K562 (cell line): ENCODE results near the gene ADORA3. TPM values are rescaled to one million over a fixed set of nuclear protein-coding genes. Genes with fewer than 3 reads are reported as not detected.
A peak's percentile ranks its signal among the peaks of the same experiment; 100 is the strongest.

ENCODE experiments used
- ATAC-seq: fragments of 200-7000 bp; cut with Tn5 transposase; 3 replicates; pipeline ENCODE4 v1.9.1; 2020; ENCODE audit warnings: moderate library complexity
- BruUV-seq: library from RNA; stranded (reverse); fragments of 400-500 nt; replicated peaks from 2 replicates; lab custom pipeline; 2021; lab: Mats Ljungman, UMichigan
- CTCF ChIA-PET: fragments of 300-600 bp; formaldehyde crosslinking; extraction: SDS; loops from one replicate; lab custom pipeline; 2021; ENCODE audit warnings: low intra/inter-chr PET ratio; lab: Yijun Ruan, JAX
- POLR2A ChIA-PET: fragments of 300-600, 350-650 bp; sonication (Branson Sonifier 250); formaldehyde crosslinking; extraction: SDS; loops from one replicate; lab custom pipeline; 2021; ENCODE audit warnings: antibody characterized with exemption, inconsistent platforms; lab: Yijun Ruan, JAX
- DNase-seq, 4 experiments: peaks; one replicate each; pipeline versions ENCODE4 v3.0.0 to v3.0.0-alpha.2; 2011 to 2018; ENCODE audit warnings: low spot score in 3 of 4, mixed read lengths in 3 of 4; ENCODE audit errors: extremely low read depth in 1 of 4
- FAIRE-seq: peaks from 2 replicates; lab custom pipeline; 2011; peaks lifted over from hg19 to GRCh38; lab: Jason Lieb, UNC
- H2AFZ ChIP-seq: 2 replicates; pipeline ENCODE4 v1.6.0; 2011; ENCODE audit warnings: low read depth, low read length, control low read depth, inconsistent platforms
- H3K27ac ChIP-seq: fragments of 200-600 bp; 3 replicates; pipeline ENCODE4 v1.8.0; 2011; ENCODE audit warnings: low read depth, mild to moderate bottlenecking, control low read depth, inconsistent platforms, low read length, moderate library complexity, mixed read lengths; ENCODE audit errors: extremely low read depth
- H3K27me3 ChIP-seq, 2 experiments: fragments of 300-600 bp in 1 of 2; 2 replicates in 1 of 2; 3 replicates in 1 of 2; pipeline versions ENCODE4 v1.6.0 to v1.8.0; 2011; ENCODE audit warnings: inconsistent platforms in 2 of 2, low read length in 2 of 2, mild to moderate bottlenecking in 1 of 2, mixed read lengths in 1 of 2, moderate library complexity in 1 of 2; ENCODE audit not compliant: control insufficient read depth in 2 of 2, insufficient read depth in 2 of 2
- H3K36me3 ChIP-seq: fragments of 300-600 bp; 3 replicates; pipeline ENCODE4 v1.8.0; 2011; ENCODE audit warnings: mild to moderate bottlenecking, low read length, inconsistent platforms; ENCODE audit not compliant: control insufficient read depth, insufficient read depth
- H3K4me1 ChIP-seq, 2 experiments: fragments of 200-600 bp in 1 of 2; replicated peaks in 1 of 2; 2 replicates in 1 of 2; 3 replicates in 1 of 2; pipeline versions ENCODE4 v1.5.1 to v1.8.0; 2011; ENCODE audit warnings: inconsistent platforms in 2 of 2, low read length in 2 of 2, mild to moderate bottlenecking in 1 of 2, mixed read lengths in 1 of 2, moderate library complexity in 1 of 2; ENCODE audit not compliant: control insufficient read depth in 2 of 2, insufficient read depth in 2 of 2
- H3K4me2 ChIP-seq: 2 replicates; pipeline ENCODE4 v1.6.1; 2011; ENCODE audit warnings: low read length, control low read depth, inconsistent platforms, mixed read lengths; ENCODE audit not compliant: insufficient read depth
- H3K4me3 ChIP-seq: fragments of 200-600 bp; sonication (generic), shearing (Covaris generic); 2 replicates; pipeline ENCODE4 v1.5.1; 2016; ENCODE audit warnings: control low read depth, inconsistent platforms
- H3K79me2 ChIP-seq: fragments of 200-600 bp; 3 replicates; pipeline ENCODE4 v1.8.0; 2011; ENCODE audit warnings: low read length, inconsistent platforms; ENCODE audit not compliant: control insufficient read depth, insufficient read depth
- H3K9ac ChIP-seq, 2 experiments: 2 replicates each; pipeline versions ENCODE4 v1.6.0 to v1.6.1; 2011; ENCODE audit warnings: low read depth in 2 of 2, low read length in 2 of 2, control low read depth in 1 of 2, inconsistent platforms in 1 of 2, mild to moderate bottlenecking in 1 of 2, mixed read lengths in 1 of 2; ENCODE audit not compliant: insufficient read depth in 1 of 2
- H3K9me1 ChIP-seq: one replicate; pipeline ENCODE4 v1.6.0; 2011; ENCODE audit warnings: inconsistent platforms, mild to moderate bottlenecking, low read length, moderate library complexity; ENCODE audit not compliant: control insufficient read depth, insufficient read depth
- H3K9me3 ChIP-seq: replicated peaks from 2 replicates; pipeline ENCODE4 v1.5.1; 2011; ENCODE audit warnings: low read depth, low read length, inconsistent platforms; ENCODE audit not compliant: control insufficient read depth, insufficient read depth
- H4K20me1 ChIP-seq: replicated peaks from 2 replicates; pipeline ENCODE4 v1.6.1; 2011; ENCODE audit warnings: low read length, inconsistent platforms, mixed read lengths; ENCODE audit not compliant: control insufficient read depth, insufficient read depth
- ARID1B ChIP-seq: fragments of 450-650 bp; IDR thresholded peaks from 2 replicates; pipeline ENCODE4 v1.6.1; 2016; ENCODE audit warnings: antibody characterized with exemption, mild to moderate bottlenecking, inconsistent platforms
- CBFA2T2 ChIP-seq: fragments of 450-650 bp; conservative IDR thresholded peaks from 2 replicates; pipeline ENCODE4 v1.6.1; 2017; ENCODE audit warnings: mild to moderate bottlenecking
- CHAMP1 ChIP-seq: fragments of 450-650 bp; IDR thresholded peaks from 2 replicates; pipeline ENCODE4 v1.6.1; 2016; ENCODE audit warnings: mild to moderate bottlenecking
- EGR1 ChIP-seq: fragments of 450-650 bp; conservative IDR thresholded peaks from 2 replicates; pipeline ENCODE4 v1.6.1; 2017; ENCODE audit warnings: mild to moderate bottlenecking
- NFYB ChIP-seq: IDR thresholded peaks from 2 replicates; pipeline ENCODE4 v1.6.1; 2011; ENCODE audit warnings: mild to moderate bottlenecking, moderate library complexity; ENCODE audit not compliant: insufficient read length; ENCODE audit errors: extremely low read depth
- STAT5A ChIP-seq: IDR thresholded peaks from 2 replicates; pipeline ENCODE4 v1.6.1; 2012; ENCODE audit warnings: low read length, inconsistent platforms, borderline replicate concordance
- TBL1XR1 ChIP-seq, 2 experiments: IDR thresholded peaks; 2 replicates each; pipeline ENCODE4 v1.6.1; 2012; ENCODE audit warnings: improper control_type of control experiment in 2 of 2, low read length in 2 of 2, mild to moderate bottlenecking in 1 of 2
- VEZF1 ChIP-seq: fragments of 200-800 bp; sonication (Bioruptor generic); IDR thresholded peaks from 2 replicates; pipeline ENCODE4 v1.6.1; 2017; ENCODE audit warnings: missing genetic modification characterization, missing compliant biosample characterization
- ZBTB11 ChIP-seq, 3 experiments: fragments of 200-800 bp in 1 of 3; fragments of 250-450 bp in 1 of 3; fragments of 450-650 bp in 1 of 3; sonication (Bioruptor Pico) in 1 of 3; sonication (Bioruptor generic) in 1 of 3; formaldehyde crosslinking in 1 of 3; IDR thresholded peaks; 2 replicates each; pipeline versions ENCODE4 v1.6.1 to v1.8.0; 2016 to 2022; ENCODE audit warnings: mild to moderate bottlenecking in 2 of 3, missing genetic modification characterization in 2 of 3, missing compliant biosample characterization in 1 of 3, moderate library complexity in 1 of 3
- ZNF766 ChIP-seq: fragments of 200-800 bp; sonication (Bioruptor generic); conservative IDR thresholded peaks from 2 replicates; pipeline ENCODE4 v1.6.1; 2016; ENCODE audit warnings: missing genetic modification characterization, missing compliant biosample characterization
- WGBS: fragments of 100-300 bp; shearing (Covaris generic); methylation state at CpG from one replicate; pipeline ENCODE4 v1.1.6; 2016; ENCODE audit warnings: low coverage, mixed read lengths; ENCODE audit not compliant: insufficient coverage; ENCODE audit errors: missing lambda C conversion rate; 5-methylcytosine and 5-hydroxymethylcytosine counted together
- in situ Hi-C: fragments of 300-500 bp; cut with MboI; formaldehyde crosslinking; loops from 4 replicates; pipeline ENCODE4 v1.15.0; 2018; ENCODE audit warnings: inconsistent platforms, mixed read lengths
- intact Hi-C: fragments of 100-400 bp; cut with micrococcal nuclease; formaldehyde crosslinking; loops from 2 replicates; pipeline ENCODE4 v1.14.2; 2022
- polyA plus RNA-seq, 8 experiments: library from polyadenylated mRNA; depleted of rRNA in 4 of 8; stranded (reverse) in 5 of 8; unstranded in 3 of 8; fragments of >200 nt; fragmentation: Nextera tagmentation in 2 of 8; fragmentation: Illumina TruSeq in 1 of 8; extraction: Ambion mirVana in 2 of 8; extraction: Trizol in 1 of 8; gene quantifications; 2 replicates each; pipeline versions ENCODE4 v1.2.1 to v1.2.3, GENCODE V29; 2011 to 2014; ENCODE audit warnings: inconsistent platforms in 1 of 8, missing spikeins in 1 of 8
- total RNA-seq, 7 experiments: library from RNA; depleted of rRNA in 6 of 7; stranded (reverse); fragments of >200 nt in 6 of 7; fragmentation: Illumina TruSeq in 2 of 7; extraction: Trizol in 2 of 7; gene quantifications; 2 replicates each; pipeline versions ENCODE4 v1.2.1 to v1.2.3, GENCODE V29; 2011 to 2021; ENCODE audit warnings: low replicate concordance in 1 of 7

Gene ADORA3
- total and polyA plus RNA-seq, 9 of the 15 experiments (the other 6 are each of a cell fraction or from before 2014, with no cell fraction given): 0.09 to 0.35 (median 0.16) TPM; not detected in 3

- WGBS: 11% methylated on average over 8 of the region's 8 CpGs
- POLR2A ChIA-PET: interaction anchor here (0.6 to 1.0 kb wide), 5 partner anchors 10 to 237 kb away, joined by 3 to 4 read pairs (median 3); partner anchors contain the start of genes ADORA3 and TMIGD3
- CTCF ChIA-PET: no interaction called here
- H3K9me3 ChIP-seq: no peaks in the 10 kb centered on the region
- peaks cover 3% of the 10 kb centered on the region for H3K9me1 ChIP-seq
- peak in 1 of 3 experiments; percentile 52; a peak in 1 of 6 replicates for TF ChIP-seq ZBTB11 (CRISPR knock-in tag; IDR thresholded peaks at IDR 0.05)
- no peak for TF ChIP-seq NFYB
- TF ChIP-seq CHAMP1: no peak
- peak; percentile 50; the same call in 1 of the 2 replicates for TF ChIP-seq VEZF1
- TF ChIP-seq STAT5A: no peak
- TF ChIP-seq ARID1B: peak; percentile 23; the same call in 1 of the 2 replicates
- TF ChIP-seq ZNF766 (CRISPR knock-in tag): peak; percentile 36; the same call in 1 of the 2 replicates
- 0 out of 2 replicates have a peak, but pooled peaks have one; percentile 7 for TF ChIP-seq CBFA2T2
- TF ChIP-seq EGR1: peak; percentile 52
- no peak for TF ChIP-seq TBL1XR1 (IDR thresholded peaks at IDR 0.05; ENCODE audit: low read length in 2 of 2)
- 0 out of 5 replicates have a peak, but pooled peaks cover 0 to 2% of the 10 kb centered on the region in 2 experiments for H3K27me3 ChIP-seq
- H3K79me2 ChIP-seq: no peaks in the 10 kb centered on the region
- H3K4me2 ChIP-seq: no peak overlapping the region; the same call in 1 of the 2 replicates
- no peak overlapping the region for H3K4me3 ChIP-seq
- peaks cover 15 to 26% of the 10 kb centered on the region in 2 experiments for H3K4me1 ChIP-seq
- intact Hi-C loops: no loop called here
- FAIRE-seq (no peak), ATAC-seq (no peak), DNase-seq (no peak)
- in situ Hi-C loops: no loop called here
- no peaks in the 10 kb centered on the region for H3K36me3 ChIP-seq
- H3K27ac ChIP-seq: no peak overlapping the region
- no peaks in the 10 kb centered on the region for H4K20me1 ChIP-seq
- no peak overlapping the region for H2AFZ ChIP-seq
- no TSS peak for BruUV-seq
- no peak overlapping the region for H3K9ac ChIP-seq
These were observed 10.1 kb upstream of the ADORA3 start for GRCh38 chr1:111513410-111514020.
